ENCODE measurements around the gene RNASEH2C.

RNASEH2C gene

DNA sequence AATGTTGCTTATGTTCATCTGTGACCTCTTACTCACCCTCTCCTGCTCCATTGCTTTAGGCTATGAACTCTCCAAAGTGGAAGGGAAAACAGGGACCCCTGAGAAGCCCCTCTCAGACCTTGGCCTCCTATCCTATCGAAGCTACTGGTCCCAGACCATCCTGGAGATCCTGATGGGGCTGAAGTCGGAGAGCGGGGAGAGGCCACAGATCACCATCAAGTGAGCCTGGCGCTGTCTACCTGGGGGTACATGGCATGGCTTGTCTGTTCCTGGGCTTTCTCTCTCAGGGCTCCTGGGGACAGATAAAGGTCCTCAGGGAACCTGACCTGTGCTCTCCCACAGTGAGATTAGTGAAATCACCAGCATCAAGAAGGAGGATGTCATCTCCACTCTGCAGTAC lies 2.1 kb downstream of the RNASEH2C start:
- DNase-seq = no peak
- intact Hi-C loops (cut with DNase I) = no loop called here

DNA sequence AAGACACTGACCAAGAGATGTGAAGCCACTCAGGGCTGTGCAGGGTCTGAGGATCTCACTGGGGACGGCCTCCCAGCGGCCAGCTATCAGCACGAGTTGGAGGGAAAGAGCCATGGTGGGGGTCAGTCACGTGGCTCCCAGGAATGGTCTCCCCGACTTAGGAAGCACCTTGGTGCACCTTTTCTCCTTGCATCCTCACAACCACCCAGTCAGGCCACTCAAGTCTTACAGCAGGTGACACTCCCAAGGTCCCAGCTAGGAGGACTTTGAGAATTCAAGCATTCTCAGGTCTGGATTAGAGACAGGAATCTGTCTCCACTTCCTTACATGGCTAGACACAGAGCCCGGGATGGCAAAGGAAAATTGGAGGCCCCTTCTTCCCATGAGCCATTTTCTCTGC lies 2.7 kb downstream of the RNASEH2C start:
- intact Hi-C loops (cut with DNase I) = no loop called here

DNA sequence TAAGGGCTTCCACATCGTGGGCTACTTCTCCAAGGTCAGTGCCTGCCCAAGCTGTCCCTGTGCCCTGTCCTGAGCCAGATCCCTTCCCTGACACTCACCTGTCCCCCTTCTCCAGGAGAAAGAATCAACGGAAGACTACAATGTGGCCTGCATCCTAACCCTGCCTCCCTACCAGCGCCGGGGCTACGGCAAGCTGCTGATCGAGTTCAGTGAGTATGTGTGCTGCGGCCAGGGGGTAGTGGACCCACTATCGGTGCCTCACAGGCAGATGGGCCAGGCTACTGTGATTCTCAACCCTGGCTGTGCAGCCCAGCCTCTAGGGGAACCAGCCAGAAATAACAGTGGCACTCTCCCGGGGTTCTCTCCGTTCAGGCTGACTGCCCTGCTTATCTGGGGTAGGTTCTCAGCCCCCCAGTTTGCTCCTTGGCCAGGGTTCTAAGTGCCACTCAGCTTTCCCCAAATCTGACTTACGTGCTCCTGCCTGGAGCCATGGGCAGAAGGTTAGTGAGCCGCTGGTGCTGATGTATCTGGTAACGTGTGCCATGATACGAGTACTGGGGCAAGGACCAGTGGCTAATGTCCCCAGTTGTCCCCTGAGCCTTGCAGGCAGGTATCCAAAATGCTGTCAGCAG lies 3.7 kb downstream of the RNASEH2C start:
- peak in 1 of 10 donors; percentile 43 for DNase-seq
- intact Hi-C loops (cut with DNase I) = no loop called here

More for the DNA sequence above, 2.7 kb downstream of the RNASEH2C start:
- DNase-seq = no peak

DNA sequence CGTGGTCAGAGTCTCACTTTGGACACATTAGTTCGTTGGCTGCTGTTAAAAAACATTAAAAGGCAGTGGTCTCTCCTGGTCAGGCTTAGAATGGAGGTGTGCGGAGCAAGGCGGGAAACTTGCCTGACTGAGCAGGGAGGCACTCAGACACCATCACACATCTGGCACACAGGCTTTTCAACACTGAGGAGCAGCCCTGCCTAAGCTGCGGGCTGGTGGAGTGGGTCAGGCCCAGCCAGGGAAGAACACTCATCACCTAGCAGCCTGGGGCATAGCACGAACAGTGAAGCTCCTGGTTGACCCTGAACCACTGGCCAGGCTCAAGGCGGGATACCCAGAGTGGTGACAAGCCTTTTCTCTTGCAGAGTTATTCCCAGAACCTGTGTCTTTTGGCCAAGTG lies 4.3 kb downstream of the RNASEH2C start:
- no peak for DNase-seq
- intact Hi-C loops (cut with DNase I) = no loop called here

DNA sequence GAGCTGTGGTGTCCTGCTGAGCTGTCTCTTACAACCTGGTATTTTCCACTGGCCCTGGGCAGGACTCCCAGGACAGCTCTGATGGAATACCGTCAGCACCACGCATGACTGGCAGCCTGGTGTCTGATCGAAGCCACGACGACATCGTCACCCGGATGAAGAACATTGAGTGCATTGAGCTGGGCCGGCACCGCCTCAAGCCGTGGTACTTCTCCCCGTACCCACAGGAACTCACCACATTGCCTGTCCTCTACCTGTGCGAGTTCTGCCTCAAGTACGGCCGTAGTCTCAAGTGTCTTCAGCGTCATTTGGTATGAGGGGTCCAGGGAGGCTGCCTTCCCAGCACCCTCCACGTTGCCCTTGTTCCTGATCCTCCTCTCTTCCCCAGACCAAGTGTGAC lies 6.2 kb downstream of the RNASEH2C start:
- intact Hi-C loops (cut with DNase I) = loop anchor here (5.0 kb wide), 3 partner anchors 52 to 288 kb away; partner anchors contain the start of genes BANF1, EIF1AD and RELA
- DNase-seq = no peak

DNA sequence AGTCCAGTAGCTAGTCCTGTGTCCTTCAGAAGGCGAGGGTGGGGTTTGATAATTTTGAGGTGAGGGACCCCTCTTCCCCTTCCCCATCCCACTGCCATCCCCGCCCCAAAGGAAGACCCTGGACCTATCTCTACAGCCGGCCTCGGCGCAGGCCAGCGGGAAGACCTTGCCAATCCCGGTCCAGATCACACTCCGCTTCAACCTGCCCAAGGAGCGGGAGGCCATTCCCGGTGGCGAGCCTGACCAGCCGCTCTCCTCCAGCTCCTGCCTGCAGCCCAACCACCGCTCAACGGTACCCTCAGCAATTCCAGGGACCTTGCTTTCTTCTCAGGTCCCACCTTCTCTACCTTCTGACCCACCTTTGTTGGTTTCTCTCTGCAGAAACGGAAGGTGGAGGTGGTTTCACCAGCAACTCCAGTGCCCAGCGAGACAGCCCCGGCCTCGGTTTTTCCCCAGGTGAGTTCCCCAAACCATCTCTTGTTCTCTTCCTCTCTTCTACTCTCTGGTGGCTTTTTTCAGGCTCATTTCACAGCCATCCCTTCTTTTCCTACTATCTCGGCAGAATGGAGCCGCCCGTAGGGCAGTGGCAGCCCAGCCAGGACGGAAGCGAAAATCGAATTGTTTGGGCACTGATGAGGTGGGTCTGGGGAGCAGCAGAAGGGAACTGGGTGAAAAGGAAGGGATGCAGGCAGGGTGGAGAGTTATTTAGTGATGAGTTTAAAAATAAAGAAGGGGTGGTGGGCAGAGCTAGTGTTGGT lies 7.2 kb downstream of the RNASEH2C start:
- DNase-seq = no peak
- intact Hi-C loops (cut with DNase I) = loop anchor here (5.0 kb wide), 3 partner anchors 51 to 289 kb away; partner anchors contain the start of genes BANF1, EIF1AD and RELA

DNA sequence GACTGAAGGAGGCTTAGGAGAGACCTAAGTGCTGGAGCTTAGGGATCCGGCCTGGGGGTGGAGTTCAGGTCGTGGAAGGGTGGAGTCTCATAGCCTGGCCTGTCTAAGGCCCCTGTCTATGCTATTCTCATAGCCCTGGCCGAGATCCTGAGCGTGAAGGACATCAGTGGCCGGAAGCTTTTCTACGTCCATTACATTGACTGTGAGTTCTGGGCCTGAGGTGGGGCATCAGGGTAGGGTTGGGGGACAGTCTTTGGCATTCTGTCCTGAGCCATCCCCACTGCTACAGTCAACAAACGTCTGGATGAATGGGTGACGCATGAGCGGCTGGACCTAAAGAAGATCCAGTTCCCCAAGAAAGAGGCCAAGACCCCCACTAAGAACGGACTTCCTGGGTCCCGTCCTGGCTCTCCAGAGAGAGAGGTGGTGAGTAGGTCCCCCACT lies 7.9 kb downstream of the RNASEH2C start:
- intact Hi-C loops (cut with DNase I) = loop anchor here (1.0 to 5.0 kb wide), 4 partner anchors 8 to 290 kb away; partner anchors contain the start of genes BANF1, EIF1AD, RELA and RNASEH2C

DNA sequence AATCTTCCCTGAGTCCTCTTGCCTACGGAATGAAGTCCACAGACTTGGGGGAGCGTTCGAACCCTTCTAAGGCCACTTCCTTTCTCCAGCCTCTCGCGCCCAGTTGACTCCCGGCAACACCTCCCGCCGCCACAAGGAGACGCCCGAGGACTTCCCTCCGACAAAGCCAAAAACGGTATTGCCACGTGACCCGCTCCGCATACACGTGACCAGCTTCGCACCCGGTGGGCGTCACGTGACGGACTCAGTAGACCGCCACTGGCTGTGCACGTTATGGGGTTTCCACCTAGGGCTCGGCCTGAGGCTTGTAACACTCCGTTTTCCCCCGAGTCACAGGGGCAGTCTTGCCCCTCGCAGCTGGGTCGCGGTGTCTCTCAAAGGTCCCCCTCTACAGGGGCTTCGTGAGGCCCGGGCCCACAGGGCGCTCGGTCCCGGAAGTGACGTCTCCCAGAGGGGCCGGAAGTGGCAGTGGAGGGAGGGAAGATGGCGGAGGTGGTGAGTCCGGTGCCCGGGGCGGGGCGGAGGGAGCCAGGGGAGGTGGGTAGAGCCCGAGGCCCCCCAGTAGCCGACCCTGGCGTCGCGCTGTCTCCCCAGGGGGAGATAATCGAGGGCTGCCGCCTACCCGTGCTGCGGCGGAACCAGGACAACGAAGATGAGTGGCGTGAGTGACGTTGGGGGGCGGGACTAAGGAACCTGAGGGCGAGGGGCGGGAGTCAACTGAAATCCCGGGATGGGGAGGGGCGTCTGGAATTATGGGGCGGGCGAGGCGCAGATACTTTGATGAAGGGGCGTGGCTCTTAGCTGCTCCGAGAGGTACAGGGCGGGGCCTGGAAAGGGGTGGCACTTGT lies 8.6 kb downstream of the RNASEH2C start, which contains the start of gene KAT5:
KAT5 (plus strand) TSS at position 468 of the 848 bp plus-strand sequence; CDS start at position 484, 16 bp downstream.
- DNase-seq = peak; percentile 97 to 100 (median 99)
- intact Hi-C loops (cut with DNase I) = loop anchor here (1.0 to 5.0 kb wide), 5 partner anchors 8 to 290 kb away; partner anchors contain the start of genes BANF1, EIF1AD, RELA and RNASEH2C

More for the DNA sequence above, 7.9 kb downstream of the RNASEH2C start:
- peak in 2 of 10 donors; percentile 46 to 51 for DNase-seq

DNA sequence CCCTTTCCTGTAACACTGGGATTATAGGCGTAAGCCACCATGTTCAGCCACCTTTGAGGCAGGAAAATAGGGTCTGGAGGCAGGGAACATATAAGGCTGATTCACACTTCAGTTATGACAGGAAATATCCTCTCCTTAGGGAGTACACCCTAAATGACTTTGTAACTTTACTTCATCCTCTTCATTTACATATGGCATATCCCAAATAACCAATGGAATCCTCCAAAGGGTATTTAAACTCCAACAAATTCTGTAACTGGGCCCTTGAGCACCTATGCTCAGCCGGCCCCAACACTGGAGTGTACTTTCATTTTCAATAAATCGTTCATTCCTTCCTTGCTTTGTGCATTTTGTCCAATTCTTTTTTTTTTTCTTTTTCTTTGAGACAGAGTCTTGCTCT lies 10.2 kb downstream of the RNASEH2C start:
- intact Hi-C loops (cut with DNase I) = loop anchor here (2.0 to 5.0 kb wide), 4 partner anchors 48 to 292 kb away; partner anchors contain the start of genes BANF1, EIF1AD and RELA
- DNase-seq = no peak

DNA sequence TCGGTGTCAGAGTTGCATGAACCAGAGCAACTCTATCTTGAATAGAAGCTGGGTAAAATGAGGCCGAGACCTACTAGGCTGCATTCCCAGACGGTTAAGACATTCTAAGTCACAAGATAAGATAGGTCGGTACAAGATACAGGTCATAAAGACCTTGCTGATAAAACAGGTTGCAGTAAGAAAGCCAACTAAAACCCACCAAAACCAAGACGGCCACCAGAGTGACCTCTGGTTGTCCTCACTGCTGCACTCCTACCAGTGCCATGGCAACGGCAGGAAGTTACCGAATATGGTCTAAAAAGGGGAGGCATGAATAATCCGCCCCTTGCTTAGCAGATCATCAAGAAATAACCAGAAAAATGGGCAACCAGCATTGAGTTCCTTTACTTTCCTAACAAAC lies 10.9 kb downstream of the RNASEH2C start:
- intact Hi-C loops (cut with DNase I) = loop anchor here (2.0 to 5.0 kb wide), 5 partner anchors 47 to 293 kb away; partner anchors contain the start of genes BANF1, EIF1AD and RELA
- no peak for DNase-seq

DNA sequence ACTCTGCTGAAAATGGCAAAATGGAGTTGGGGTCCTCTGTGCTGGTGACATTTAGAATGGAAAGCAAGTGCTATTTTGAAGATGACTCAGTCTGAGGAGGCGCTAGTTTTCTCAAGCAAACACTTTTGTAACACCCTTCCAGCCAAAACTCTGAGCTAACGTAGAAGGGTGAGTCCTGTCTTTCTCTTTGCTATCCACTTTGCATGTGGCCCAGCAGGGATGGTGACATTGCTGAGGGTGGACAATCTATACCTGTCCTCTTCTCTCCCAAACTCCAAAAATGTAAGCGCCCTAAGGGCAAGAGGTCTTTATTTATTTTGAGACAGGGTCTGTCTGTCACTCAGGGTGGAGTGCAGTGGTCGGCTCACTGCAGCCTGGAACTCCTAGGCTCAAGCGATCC lies 12.1 kb downstream of the RNASEH2C start:
- intact Hi-C loops (cut with DNase I) = loop anchor here (5.0 kb wide), 1 partner anchor 81 kb away; no protein-coding TSS in a partner anchor
- peak in 1 of 10 donors; percentile 31 for DNase-seq

DNA sequence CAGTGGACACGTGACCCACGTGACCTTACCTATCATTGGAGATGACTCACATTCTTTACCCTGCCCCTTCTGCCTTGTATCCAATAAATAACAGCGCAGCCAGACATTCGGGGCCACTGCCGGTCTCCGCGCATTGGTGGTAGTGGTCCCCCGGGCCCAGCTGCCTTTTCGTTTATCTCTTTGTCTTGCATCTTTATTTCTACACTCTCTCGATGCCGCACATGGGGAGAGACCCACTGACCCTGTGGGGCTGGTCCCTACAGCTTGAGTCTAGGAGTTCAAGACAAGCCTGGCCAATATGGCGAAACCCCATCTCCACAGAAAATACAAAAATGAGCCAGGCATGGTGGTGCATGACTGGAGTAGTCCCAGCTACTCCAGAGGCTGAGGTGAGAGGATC lies 13.6 kb downstream of the RNASEH2C start:
- intact Hi-C loops (cut with DNase I) = loop anchor here (5.0 kb wide), 1 partner anchor 80 kb away; no protein-coding TSS in a partner anchor
- peak in 1 of 10 donors; percentile 22 for DNase-seq

DNA sequence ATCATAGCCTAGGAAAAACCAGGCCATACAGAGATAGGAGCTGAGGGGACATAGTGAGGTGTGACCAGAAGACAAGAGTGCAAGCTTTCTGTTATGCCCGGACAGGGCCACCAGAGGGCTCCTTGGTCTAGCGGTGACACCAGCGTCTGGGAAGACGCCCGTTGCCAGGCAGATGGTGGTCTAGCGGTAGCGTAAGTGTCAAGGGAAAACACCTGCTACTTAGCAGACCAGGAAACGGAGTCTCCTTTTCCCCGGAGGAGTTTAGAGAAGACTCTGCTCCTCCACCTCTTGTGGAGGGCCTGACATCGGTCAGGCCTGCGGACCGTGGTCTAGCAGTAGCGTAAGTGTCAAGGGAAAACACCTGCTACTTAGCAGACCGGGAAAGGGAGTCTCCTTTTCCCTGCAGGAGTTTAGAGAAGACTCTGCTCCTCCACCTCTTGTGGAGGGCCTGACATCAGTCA lies 14.3 kb downstream of the RNASEH2C start:
- DNase-seq = peak; percentile 53 to 97 (median 80)
- intact Hi-C loops (cut with DNase I) = loop anchor here (5.0 kb wide), 1 partner anchor 79 kb away; no protein-coding TSS in a partner anchor

DNA sequence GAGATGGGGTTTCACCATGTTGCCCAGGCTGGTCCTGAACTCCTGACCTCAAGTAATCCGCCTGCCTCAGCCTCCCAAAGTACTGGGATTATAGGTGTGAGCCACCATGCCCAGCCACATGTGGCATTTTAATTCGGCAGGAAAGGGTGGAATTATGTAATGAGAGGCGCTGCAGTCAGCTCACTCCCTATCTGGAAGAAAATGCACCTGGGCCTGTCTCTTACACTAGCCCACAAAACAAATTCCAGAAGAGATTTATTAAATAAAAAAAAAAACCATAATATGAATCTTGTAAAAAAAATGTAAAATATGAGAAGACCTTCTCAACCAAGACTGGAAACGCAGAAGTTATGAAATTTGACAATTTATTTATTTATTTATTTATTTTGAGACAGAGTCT lies 16.8 kb downstream of the RNASEH2C start:
- intact Hi-C loops (cut with DNase I) = no loop called here
- DNase-seq = no peak

DNA sequence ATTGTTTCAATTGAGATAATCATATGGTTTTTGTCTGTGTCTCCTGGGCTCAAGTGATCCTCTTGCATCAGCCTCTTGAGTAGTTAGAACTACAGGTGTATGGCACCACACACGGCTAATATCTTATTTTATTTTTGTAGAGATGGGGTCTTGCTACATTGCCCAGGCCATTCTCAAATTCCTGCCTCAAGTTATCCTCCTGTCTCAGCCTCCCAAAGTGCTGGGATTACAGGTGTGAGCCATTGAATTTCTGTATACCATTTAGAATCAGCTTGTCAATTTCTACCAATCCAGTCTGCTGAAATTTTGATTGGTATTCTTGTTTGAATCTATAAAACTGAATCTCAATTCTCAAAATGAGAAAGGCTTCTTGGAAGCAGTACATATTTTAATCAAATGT lies 18.9 kb downstream of the RNASEH2C start:
- intact Hi-C loops (cut with DNase I) = no loop called here
- no peak for DNase-seq

DNA sequence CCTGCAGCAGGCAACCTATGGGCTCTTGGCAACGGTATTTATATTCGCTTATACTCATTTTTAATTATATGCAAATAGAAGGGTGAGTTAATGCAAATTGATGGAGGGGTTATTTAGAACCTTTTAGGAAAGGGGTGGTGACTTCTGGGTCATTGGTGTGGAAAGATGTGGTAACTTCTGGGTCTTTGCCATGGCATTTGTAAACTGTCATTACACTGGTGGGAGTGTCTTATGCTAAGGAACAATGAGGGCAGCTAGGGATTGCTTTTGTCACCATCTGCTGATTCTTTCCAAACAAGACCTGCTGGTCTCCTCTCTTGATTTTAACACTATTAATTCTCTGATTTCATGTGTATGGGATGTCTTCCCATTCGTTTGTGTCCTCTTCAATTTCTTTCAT lies 20.2 kb downstream of the RNASEH2C start:
- DNase-seq = no peak
- intact Hi-C loops (cut with DNase I) = no loop called here

DNA sequence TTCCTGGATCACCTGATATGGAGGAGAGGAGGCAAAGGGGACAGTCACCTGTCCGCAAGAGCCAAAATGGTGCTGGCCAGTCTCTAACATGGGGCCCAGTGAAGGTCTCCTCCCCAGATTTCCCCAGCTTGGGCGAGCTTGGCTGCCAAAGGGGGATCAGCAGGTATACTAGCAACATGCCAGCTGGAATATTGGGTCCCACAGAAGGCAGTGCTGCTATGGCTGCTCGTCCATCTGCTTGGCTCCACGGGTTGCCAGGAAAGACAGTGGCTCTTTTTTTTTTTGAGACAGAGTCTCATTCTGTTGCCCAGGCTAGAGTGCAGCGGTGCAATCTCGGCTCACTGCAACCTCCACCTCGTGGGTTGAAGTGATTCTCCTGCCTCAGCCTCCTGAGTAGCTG lies 21.3 kb downstream of the RNASEH2C start:
- intact Hi-C loops (cut with DNase I) = no loop called here
- peak in 1 of 10 donors; percentile 56 for DNase-seq

DNA sequence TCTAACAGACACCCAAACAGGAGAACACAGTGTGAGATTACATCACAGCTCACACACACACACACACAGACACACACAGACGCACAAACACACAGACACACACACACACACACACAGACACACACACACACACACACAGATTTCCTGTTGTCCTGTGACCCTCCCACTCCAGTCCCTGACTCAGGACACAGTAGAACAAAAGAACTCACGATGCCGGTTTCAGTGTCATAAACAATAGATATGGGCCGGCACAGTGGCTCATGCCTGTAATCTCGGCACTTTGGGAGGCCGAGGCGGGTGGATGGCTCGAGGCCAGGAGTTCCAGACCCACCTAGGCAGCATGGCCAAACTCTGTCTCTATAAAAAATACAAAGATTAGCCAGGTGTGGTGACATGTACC lies 22.4 kb downstream of the RNASEH2C start:
- DNase-seq = no peak
- intact Hi-C loops (cut with DNase I) = no loop called here

DNA sequence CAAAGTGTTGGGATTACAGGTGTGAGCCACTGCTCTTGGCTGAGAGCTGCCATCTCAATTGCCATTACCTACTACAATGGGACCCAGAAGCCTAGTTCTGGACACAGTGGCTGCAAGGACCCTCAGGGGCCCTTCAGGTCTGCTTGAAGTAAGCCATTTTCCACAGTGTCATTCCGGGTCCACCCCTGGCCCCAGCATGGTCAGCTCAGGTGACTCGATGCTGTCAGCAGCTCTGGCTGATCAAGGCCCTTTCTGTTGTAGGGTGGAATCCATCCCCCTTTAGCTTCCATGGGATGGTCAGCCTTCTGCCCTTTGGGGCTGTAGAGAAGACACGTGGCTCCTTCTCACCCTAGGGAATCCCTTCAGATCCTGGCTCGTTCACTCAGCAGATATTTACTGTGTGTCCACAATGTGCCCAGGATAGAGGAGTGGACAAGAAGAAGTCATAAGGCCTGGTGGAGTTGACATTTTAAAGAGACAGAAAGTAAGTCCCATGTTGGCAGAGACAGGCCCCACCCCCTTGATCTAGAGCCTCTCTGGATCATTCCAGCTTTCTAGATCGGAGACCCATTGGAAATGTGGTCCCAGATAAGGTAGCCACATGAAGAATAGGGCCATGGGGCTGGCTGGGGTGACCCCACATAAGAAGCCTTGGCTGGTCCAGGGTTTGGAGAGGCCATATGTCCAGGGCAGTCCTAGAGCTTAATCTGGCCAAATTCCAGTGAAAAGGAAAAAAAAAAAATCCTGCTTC lies 23.6 kb downstream of the RNASEH2C start:
- DNase-seq = peak in 1 of 10 donors; percentile 58

More for the DNA sequence above, 23.6 kb downstream of the RNASEH2C start:
- intact Hi-C loops (cut with DNase I) = no loop called here

All from posterior cingulate gyrus (tissue), 11 donors.